ENCODE data around the gene FASN. TPM values are rescaled to one million over a fixed set of nuclear protein-coding genes. Genes with fewer than 3 reads are reported as not detected.

FASN gene
- total and polyA plus RNA-seq, 2 of the 4 experiments (the other 2 are of a cell fraction): 12.4 to 56.0 TPM

GRCh38 chr17:82110298-82110697 lies 12.3 kb upstream of the FASN start:
- Histone ChIP-seq H3K36me3 (ENCODE audit: control insufficient read depth, insufficient read depth, low read length) (peaks cover 13% of the 10 kb centered on the region), H4K91ac (ENCODE audit: insufficient read depth, low read depth, low read length) (no peak overlapping the region), H2BK120ac (ENCODE audit: low read depth, low read length) (no peak overlapping the region), H3K27me3 (ENCODE audit: control insufficient read depth, insufficient read depth, low read length) (no peaks in the 10 kb centered on the region), H3K27ac (ENCODE audit: insufficient read depth, low read length) (no peak overlapping the region), H2BK15ac (ENCODE audit: low read depth, low read length) (no peak overlapping the region), H2BK20ac (ENCODE audit: low read depth, low read length) (no peak overlapping the region), H3K14ac (replicated peaks; ENCODE audit: low read depth, low read length) (no peak overlapping the region), H3K9me3 (ENCODE audit: control insufficient read depth, insufficient read depth, low read length) (no peaks in the 10 kb centered on the region), H2AK9ac (replicated peaks; ENCODE audit: low read depth, low read length, poor library complexity) (no peak overlapping the region), H4K8ac (ENCODE audit: low read depth in 2 of 2, low read length in 2 of 2) (no peak overlapping the region), H2AK5ac (ENCODE audit: low read depth, low read length) (no peak overlapping the region), H3K9me1 (ENCODE audit: insufficient read depth, low read length) (no peaks in the 10 kb centered on the region), H3K79me1 (ENCODE audit: low read depth in 1 of 2, low read length in 2 of 2) (no peaks in the 10 kb centered on the region), H3K23ac (ENCODE audit: low read depth, low read length) (no peak overlapping the region), H3K4ac (ENCODE audit: low read depth, low read length) (no peak overlapping the region), H3K4me2 (ENCODE audit: low read depth, low read length) (no peak overlapping the region), H2BK5ac (ENCODE audit: low read depth, low read length, poor library complexity, severe bottlenecking) (no peak overlapping the region), H4K20me1 (ENCODE audit: insufficient read depth, low read length) (no peaks in the 10 kb centered on the region), H3K4me3 (ENCODE audit: insufficient read depth, low read depth, low read length) (no peak overlapping the region), H3K4me1 (ENCODE audit: control insufficient read depth, insufficient read depth, low read length) (peaks cover 12% of the 10 kb centered on the region), H3K56ac (ENCODE audit: extremely low read depth, insufficient read depth, low read length) (no peak overlapping the region), H3K9ac (ENCODE audit: low read depth, low read length) (no peak overlapping the region), H3K18ac (ENCODE audit: low read depth, low read length) (no peak overlapping the region), H4K5ac (ENCODE audit: low read depth, low read length) (no peak overlapping the region), H2AFZ (replicated peaks; ENCODE audit: low read length, poor library complexity) (no peak overlapping the region)
- no CpG with 5 or more reads among the region's 3 CpGs for WGBS, 2 experiments (ENCODE audit: extremely low coverage in 2 of 2, insufficient read length in 1 of 2)
- ChIA-PET POLR2A (ENCODE audit: unreplicated experiment) (no interaction called here), CTCF (no interaction called here)
- no peak for TF ChIP-seq RFX5 (IDR thresholded peaks at IDR 0.05; ENCODE audit: low read depth, low read length)
- no peak for TF ChIP-seq NFE2L2 (IDR thresholded peaks at IDR 0.05; ENCODE audit: low read depth, low read length)
- TF ChIP-seq RCOR1 (IDR thresholded peaks at IDR 0.05; ENCODE audit: insufficient replicate concordance, low read length): no peak
- TF ChIP-seq FOS (IDR thresholded peaks at IDR 0.05; ENCODE audit: low read depth, low read length): no peak
- no peak for TF ChIP-seq USF2 (IDR thresholded peaks at IDR 0.05; ENCODE audit: low read depth, low read length)
- no peak for TF ChIP-seq BHLHE40 (IDR thresholded peaks at IDR 0.05; ENCODE audit: low read depth, low read length)
- TF ChIP-seq MXI1 (IDR thresholded peaks at IDR 0.05; ENCODE audit: borderline replicate concordance, low read depth, low read length): no peak
- TF ChIP-seq POLR2A (IDR thresholded peaks at IDR 0.05; ENCODE audit: low read depth, low read length): no peak
- no peak for TF ChIP-seq MAZ (IDR thresholded peaks at IDR 0.05; ENCODE audit: borderline replicate concordance, low read depth, low read length)
- TF ChIP-seq MAFK (IDR thresholded peaks at IDR 0.05; ENCODE audit: low read depth, low read length): no peak
- no peak for TF ChIP-seq SMC3 (IDR thresholded peaks at IDR 0.05; ENCODE audit: low read depth, low read length)
- TF ChIP-seq CHD1 (IDR thresholded peaks at IDR 0.05; ENCODE audit: low read depth, low read length): no peak
- TF ChIP-seq RAD21 (IDR thresholded peaks at IDR 0.05; ENCODE audit: low read length): no peak
- no peak for TF ChIP-seq CEBPB (IDR thresholded peaks at IDR 0.05; ENCODE audit: low read depth, low read length)
- TF ChIP-seq, protein P1, sequence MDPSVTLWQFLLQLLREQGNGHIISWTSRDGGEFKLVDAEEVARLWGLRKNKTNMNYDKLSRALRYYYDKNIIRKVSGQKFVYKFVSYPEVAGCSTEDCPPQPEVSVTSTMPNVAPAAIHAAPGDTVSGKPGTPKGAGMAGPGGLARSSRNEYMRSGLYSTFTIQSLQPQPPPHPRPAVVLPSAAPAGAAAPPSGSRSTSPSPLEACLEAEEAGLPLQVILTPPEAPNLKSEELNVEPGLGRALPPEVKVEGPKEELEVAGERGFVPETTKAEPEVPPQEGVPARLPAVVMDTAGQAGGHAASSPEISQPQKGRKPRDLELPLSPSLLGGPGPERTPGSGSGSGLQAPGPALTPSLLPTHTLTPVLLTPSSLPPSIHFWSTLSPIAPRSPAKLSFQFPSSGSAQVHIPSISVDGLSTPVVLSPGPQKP (IDR thresholded peaks at IDR 0.05; ENCODE audit: borderline replicate concordance, low read depth, low read length): no peak
- BruUV-seq (replicated peaks): no TSS peak
- ATAC-seq (ENCODE audit: low read depth) (no peak), DNase-seq (no peak)
- dilution Hi-C loops (cut with HindIII; ENCODE audit: low sequenced_read_pairs, unreplicated experiment) (no loop called here), in situ Hi-C loops (cut with MboI; ENCODE audit: low sequenced_read_pairs) (no loop called here), intact Hi-C loops (cut with micrococcal nuclease) (no loop called here)
